Smooth muscle cell (in vitro differentiated cells): ENCODE data around the gene MTUS2. TPM values are rescaled to one million over a fixed set of nuclear protein-coding genes. Genes with fewer than 3 reads are reported as not detected.

Experiments
- DNase-seq: peaks from one replicate; lab custom pipeline; 2025; ENCODE audit not compliant: unreplicated experiment; lab: John Stamatoyannopoulos, UW
- H2AFZ ChIP-seq: fragments of 200-600 bp; sonication (generic); 2 replicates; pipeline ENCODE4 v1.6.0; 2016; ENCODE audit warnings: antibody characterized with exemption, low read depth, mild to moderate bottlenecking
- H3F3A ChIP-seq: fragments of 200-600 bp; sonication (generic); 2 replicates; pipeline ENCODE4 v1.6.0; 2017; ENCODE audit warnings: antibody characterized with exemption, low read depth
- H3K27ac ChIP-seq: fragments of 200-600 bp; sonication (generic); 2 replicates; pipeline ENCODE4 v1.5.1; 2016; ENCODE audit warnings: low read depth, mild to moderate bottlenecking
- H3K27me3 ChIP-seq: fragments of 200-600 bp; sonication (generic); 2 replicates; pipeline ENCODE4 v1.6.1; 2016; ENCODE audit warnings: low read depth, mild to moderate bottlenecking
- H3K36me3 ChIP-seq: fragments of 200-600 bp; sonication (generic); 2 replicates; pipeline ENCODE4 v1.5.1; 2016; ENCODE audit warnings: low read depth
- H3K4me1 ChIP-seq: fragments of 200-600 bp; sonication (generic); 2 replicates; pipeline ENCODE4 v1.5.1; 2016; ENCODE audit warnings: low read depth
- H3K4me2 ChIP-seq: fragments of 200-600 bp; sonication (generic); 2 replicates; pipeline ENCODE4 v1.6.0; 2016; ENCODE audit warnings: mild to moderate bottlenecking
- H3K4me3 ChIP-seq: fragments of 200-600 bp; sonication (generic); 2 replicates; pipeline ENCODE4 v1.5.1; 2016; ENCODE audit warnings: mild to moderate bottlenecking
- H3K79me2 ChIP-seq: fragments of 200-600 bp; sonication (generic); 2 replicates; pipeline ENCODE4 v1.6.0; 2016; ENCODE audit warnings: low read depth, mild to moderate bottlenecking
- H3K9ac ChIP-seq: fragments of 200-600 bp; sonication (generic); 2 replicates; pipeline ENCODE4 v1.6.0; 2016; ENCODE audit warnings: low read depth
- H3K9me3 ChIP-seq: fragments of 200-600 bp; sonication (generic); replicated peaks from 2 replicates; pipeline ENCODE4 v1.5.1; 2016; ENCODE audit warnings: low read depth
- H4K20me1 ChIP-seq: fragments of 200-600 bp; sonication (generic); 2 replicates; pipeline ENCODE4 v1.6.0; 2016; ENCODE audit warnings: low read depth
- CTCF ChIP-seq: fragments of 200-600 bp; sonication (generic); IDR thresholded peaks from 2 replicates; pipeline ENCODE4 v1.5.1; 2017; ENCODE audit warnings: borderline replicate concordance, mild to moderate bottlenecking, antibody characterized with exemption; ENCODE audit not compliant: insufficient read depth, poor library complexity, severe bottlenecking
- WGBS: methylation state at CpG from one replicate; pipeline ENCODE4 v1.1.7; 2016; ENCODE audit warnings: low lambda C conversion rate; 5-methylcytosine and 5-hydroxymethylcytosine counted together
- polyA plus RNA-seq: library from polyadenylated mRNA; unstranded; fragments of >200 nt; fragmentation: Nextera tagmentation; extraction: Ambion mirVana; gene quantifications from 2 replicates; pipeline ENCODE4 v1.2.1, GENCODE V29; 2016
- total RNA-seq: library from RNA; depleted of rRNA; stranded (reverse); fragments of >200 nt; gene quantifications from 2 replicates; pipeline ENCODE4 v1.2.3, GENCODE V29; 2014

Gene MTUS2
- total and polyA plus RNA-seq, 2 experiments from 2014 or later, result 0.06 to 0.63 TPM

GRCh38 chr13:29451976-29452375 is 631.8 kb downstream of the MTUS2 start:
- no peak for DNase-seq
- Histone ChIP-seq H3K4me2 (no peak overlapping the region), H3K9ac (no peak overlapping the region), H3K27me3 (peaks cover under 1% of the 10 kb centered on the region), H2AFZ (no peak overlapping the region), H3F3A (no peaks in the 10 kb centered on the region), H3K36me3 (no peaks in the 10 kb centered on the region), H4K20me1 (no peaks in the 10 kb centered on the region), H3K9me3 (no peaks in the 10 kb centered on the region), H3K79me2 (no peaks in the 10 kb centered on the region), H3K27ac (no peak overlapping the region), H3K4me3 (no peak overlapping the region), H3K4me1 (no peaks in the 10 kb centered on the region)
- TF ChIP-seq CTCF, result no peak
- 98% methylated on average over 2 of the region's 2 CpGs for WGBS

- peak overlapping the region; percentile 33 for H3K4me2 ChIP-seq
- DNase-seq, result no peak
- no peak overlapping the region for H2AFZ ChIP-seq
- H3K27me3 ChIP-seq, result no peaks in the 10 kb centered on the region
- no peaks in the 10 kb centered on the region for H3K36me3 ChIP-seq
- TF ChIP-seq CTCF, result no peak
- WGBS, result 71% methylated on average over 4 of the region's 4 CpGs
- H3K4me3 ChIP-seq, result no peak overlapping the region
- H3K4me1 ChIP-seq, result no peaks in the 10 kb centered on the region
- H3K9ac ChIP-seq, result no peak overlapping the region
- H3K79me2 ChIP-seq, result no peaks in the 10 kb centered on the region
- H4K20me1 ChIP-seq, result no peaks in the 10 kb centered on the region
- H3K9me3 ChIP-seq, result no peaks in the 10 kb centered on the region
- H3K27ac ChIP-seq, result no peak overlapping the region
- no peaks in the 10 kb centered on the region for H3F3A ChIP-seq
These were observed 632.9 kb downstream of the MTUS2 start for GRCh38 chr13:29452773-29453616.

GRCh38 chr13:29453617-29454011 is 633.5 kb downstream of the MTUS2 start:
- Histone ChIP-seq H3K27ac (no peak overlapping the region), H3F3A (no peaks in the 10 kb centered on the region), H2AFZ (no peak overlapping the region), H3K4me1 (no peaks in the 10 kb centered on the region), H3K9me3 (no peaks in the 10 kb centered on the region), H3K36me3 (no peaks in the 10 kb centered on the region), H3K9ac (no peak overlapping the region), H4K20me1 (no peaks in the 10 kb centered on the region), H3K79me2 (no peaks in the 10 kb centered on the region), H3K4me2 (no peak overlapping the region), H3K27me3 (no peaks in the 10 kb centered on the region), H3K4me3 (no peak overlapping the region)
- no peak for TF ChIP-seq CTCF
- 39% methylated on average over 1 of the region's 1 CpG for WGBS
- no peak for DNase-seq
